ENCODE data around the gene DNAH3. TPM values are rescaled to one million over a fixed set of nuclear protein-coding genes. Genes with fewer than 3 reads are reported as not detected.

Gene DNAH3
- total RNA-seq, 1 experiment from 2014 or later = 0.24 TPM

DNA sequence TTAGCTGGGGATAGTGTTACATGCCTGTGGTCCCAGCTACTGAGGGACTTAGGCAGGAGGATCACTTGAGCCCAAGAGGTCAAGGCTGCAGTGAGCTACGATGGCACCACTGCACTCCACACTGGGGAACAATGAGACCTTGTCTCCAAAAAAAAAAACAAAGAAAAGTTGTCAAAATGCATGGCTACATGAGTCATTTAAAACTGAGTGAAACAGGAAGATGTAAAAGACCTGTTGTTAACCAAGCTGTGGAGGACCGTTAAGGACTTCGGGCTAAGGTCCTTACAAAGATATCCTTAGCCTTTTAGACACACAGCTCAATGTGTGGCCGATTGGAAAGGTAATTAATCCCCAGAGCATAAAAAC lies 35.7 kb upstream of the DNAH3 start:
- Mint-ChIP-seq H3K4me1 (peaks cover 5 to 14% of the 10 kb centered on the region in 2 experiments; a peak in 3 of 4 replicates), H3K36me3 (ENCODE audit: insufficient read depth in 1 of 3, low read depth in 3 of 3) (peaks cover 22 to 31% (median 23%) of the 10 kb centered on the region in 3 experiments), H3K27me3 (ENCODE audit: low read depth) (peaks cover 7% of the 10 kb centered on the region), H3K4me3 (no peak overlapping the region), H3K27ac (peak overlapping the region in 1 of 3 experiments; percentile 36; a peak in 1 of 7 replicates), H3K9me3 (peaks cover 17 to 31% of the 10 kb centered on the region in 2 experiments)
- H4K5ac ChIP-seq (ENCODE audit: insufficient read length, low read depth, low read length) = no peak overlapping the region
- no peak overlapping the region for H3K14ac ChIP-seq (ENCODE audit: insufficient read depth, low read length)
- H2BK5ac ChIP-seq (ENCODE audit: insufficient read length, low read length) = no peak overlapping the region
- WGBS (ENCODE audit: extremely low coverage, insufficient read length, low lambda C conversion rate) = no CpG with 5 or more reads among the region's 4 CpGs
- no peak overlapping the region for H2BK12ac ChIP-seq (ENCODE audit: insufficient read length, low read depth, low read length)
- no peaks in the 10 kb centered on the region for H3K4me1 ChIP-seq (ENCODE audit: insufficient read depth, low read length)
- no peak overlapping the region for H3K27ac ChIP-seq (ENCODE audit: insufficient read length, low read depth, low read length)
- no peaks in the 10 kb centered on the region for H3K79me2 ChIP-seq (ENCODE audit: insufficient read depth, low read length)
- H3T11ph ChIP-seq (ENCODE audit: low read length) = no peak overlapping the region
- no peaks in the 10 kb centered on the region for H3K23me2 ChIP-seq (ENCODE audit: insufficient read length, low read depth, low read length, poor library complexity, severe bottlenecking)
- no peak overlapping the region for H2AK5ac ChIP-seq (ENCODE audit: insufficient read length, low read length)
- H3K27me3 ChIP-seq (ENCODE audit: insufficient read depth, low read length) = no peaks in the 10 kb centered on the region; the same call in 1 of the 2 replicates
- no peak overlapping the region for H2BK120ac ChIP-seq (ENCODE audit: low read depth, low read length, poor library complexity, severe bottlenecking)
- no peak overlapping the region for H2AFZ ChIP-seq (ENCODE audit: low read length)
- no peak overlapping the region for H3K4me2 ChIP-seq (ENCODE audit: insufficient read depth, insufficient read length, low read length)
- no peak overlapping the region for H3K4ac ChIP-seq (ENCODE audit: low read depth, low read length)
- H3K18ac ChIP-seq (ENCODE audit: insufficient read length, low read depth, low read length) = no peak overlapping the region
- DNase-seq = no peak
- H4K91ac ChIP-seq (ENCODE audit: insufficient read length, low read depth, low read length) = no peak overlapping the region
- no peak overlapping the region for H2BK20ac ChIP-seq (ENCODE audit: low read depth, low read length, poor library complexity, severe bottlenecking)
- H3K9ac ChIP-seq (ENCODE audit: extremely low read depth, insufficient read length, low read length) = no peak overlapping the region
- no peak overlapping the region for H3K23ac ChIP-seq (ENCODE audit: insufficient read length, low read depth, low read length)
- H3K79me1 ChIP-seq (ENCODE audit: insufficient read depth, low read depth, low read length, poor library complexity, severe bottlenecking) = no peaks in the 10 kb centered on the region
- H3K56ac ChIP-seq (ENCODE audit: insufficient read length, low read depth, low read length) = no peak overlapping the region
- TF ChIP-seq, protein P1, sequence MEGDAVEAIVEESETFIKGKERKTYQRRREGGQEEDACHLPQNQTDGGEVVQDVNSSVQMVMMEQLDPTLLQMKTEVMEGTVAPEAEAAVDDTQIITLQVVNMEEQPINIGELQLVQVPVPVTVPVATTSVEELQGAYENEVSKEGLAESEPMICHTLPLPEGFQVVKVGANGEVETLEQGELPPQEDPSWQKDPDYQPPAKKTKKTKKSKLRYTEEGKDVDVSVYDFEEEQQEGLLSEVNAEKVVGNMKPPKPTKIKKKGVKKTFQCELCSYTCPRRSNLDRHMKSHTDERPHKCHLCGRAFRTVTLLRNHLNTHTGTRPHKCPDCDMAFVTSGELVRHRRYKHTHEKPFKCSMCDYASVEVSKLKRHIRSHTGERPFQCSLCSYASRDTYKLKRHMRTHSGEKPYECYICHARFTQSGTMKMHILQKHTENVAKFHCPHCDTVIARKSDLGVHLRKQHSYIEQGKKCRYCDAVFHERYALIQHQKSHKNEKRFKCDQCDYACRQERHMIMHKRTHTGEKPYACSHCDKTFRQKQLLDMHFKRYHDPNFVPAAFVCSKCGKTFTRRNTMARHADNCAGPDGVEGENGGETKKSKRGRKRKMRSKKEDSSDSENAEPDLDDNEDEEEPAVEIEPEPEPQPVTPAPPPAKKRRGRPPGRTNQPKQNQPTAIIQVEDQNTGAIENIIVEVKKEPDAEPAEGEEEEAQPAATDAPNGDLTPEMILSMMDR (conservative IDR thresholded peaks at IDR 0.05) = no peak
- no peaks in the 10 kb centered on the region for H4K20me1 ChIP-seq (ENCODE audit: control insufficient read depth, insufficient read depth, insufficient read length)
- H2BK15ac ChIP-seq (ENCODE audit: low read depth, low read length) = no peak overlapping the region
- peaks cover 9% of the 10 kb centered on the region for H3K9me3 ChIP-seq (ENCODE audit: control insufficient read depth, low read depth, low read length)
- no peak overlapping the region for H4K8ac ChIP-seq (replicated peaks; ENCODE audit: insufficient read length, low read depth, low read length)

Data from H9 (cell line).